Measurements from ENCODE around the gene PAK2. TPM values are rescaled to one million over a fixed set of nuclear protein-coding genes. Genes with fewer than 3 reads are reported as not detected.

Gene PAK2
- total RNA-seq, 1 donor from 2014 or later: 76.7 TPM

- DNase-seq (ENCODE audit: extremely low spot score, unreplicated experiment): no peak
Observed at GRCh38 chr3:196793246-196793645, 53.6 kb downstream of the PAK2 start.

DNA sequence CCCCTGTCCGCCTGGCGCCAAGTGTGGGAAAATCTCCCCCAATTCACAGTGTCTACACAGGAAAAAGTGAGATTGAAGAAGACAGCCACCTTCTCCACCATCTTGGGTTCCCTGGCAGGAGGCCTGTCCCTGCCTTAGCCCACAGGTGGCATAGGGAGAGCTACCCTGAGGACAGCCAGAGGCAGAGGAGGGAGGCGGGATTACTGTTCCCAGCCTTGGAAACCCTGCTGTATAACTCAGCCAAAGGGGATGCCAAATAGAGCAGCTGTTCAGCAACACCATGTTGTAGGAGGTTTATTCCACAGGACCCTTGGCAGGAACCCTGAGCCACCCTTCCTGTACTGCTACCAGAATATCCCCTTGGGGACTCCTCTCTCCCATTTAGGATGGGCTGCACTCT is 54.8 kb downstream of the PAK2 start:
- no peak for DNase-seq (ENCODE audit: extremely low spot score, unreplicated experiment)
- Mint-ChIP-seq H3K27me3 (ENCODE audit: unreplicated experiment) (no peaks in the 10 kb centered on the region), H3K4me1 (ENCODE audit: unreplicated experiment) (peaks cover 19% of the 10 kb centered on the region), H3K4me3 (ENCODE audit: unreplicated experiment) (no peak overlapping the region), H3K27ac (ENCODE audit: unreplicated experiment) (no peak overlapping the region), H3K9me3 (ENCODE audit: unreplicated experiment) (peaks cover 3% of the 10 kb centered on the region), H3K36me3 (ENCODE audit: unreplicated experiment) (peaks cover 13% of the 10 kb centered on the region)
- TF ChIP-seq CTCF (IDR thresholded peaks at IDR 0.05): no peak

More at GRCh38 chr3:196793246-196793645, 53.6 kb downstream of the PAK2 start:
- no peaks in the 10 kb centered on the region for H3K27me3 Mint-ChIP-seq (ENCODE audit: unreplicated experiment)
- H3K36me3 Mint-ChIP-seq (ENCODE audit: unreplicated experiment): peaks cover 15% of the 10 kb centered on the region
- peaks cover 19% of the 10 kb centered on the region for H3K4me1 Mint-ChIP-seq (ENCODE audit: unreplicated experiment)
- H3K9me3 Mint-ChIP-seq (ENCODE audit: unreplicated experiment): peaks cover 3% of the 10 kb centered on the region
- no peak overlapping the region for H3K4me3 Mint-ChIP-seq (ENCODE audit: unreplicated experiment)
- peak overlapping the region; percentile 52 for H3K27ac Mint-ChIP-seq (ENCODE audit: unreplicated experiment)
- TF ChIP-seq CTCF (IDR thresholded peaks at IDR 0.05): no peak

GRCh38 chr3:196796317-196796716 is 56.7 kb downstream of the PAK2 start:
- Mint-ChIP-seq H3K27ac (ENCODE audit: unreplicated experiment) (no peak overlapping the region), H3K4me1 (ENCODE audit: unreplicated experiment) (peaks cover 19% of the 10 kb centered on the region), H3K27me3 (ENCODE audit: unreplicated experiment) (no peaks in the 10 kb centered on the region), H3K36me3 (ENCODE audit: unreplicated experiment) (peaks cover 11% of the 10 kb centered on the region), H3K9me3 (ENCODE audit: unreplicated experiment) (peaks cover 3% of the 10 kb centered on the region), H3K4me3 (ENCODE audit: unreplicated experiment) (no peak overlapping the region)
- DNase-seq (ENCODE audit: extremely low spot score, unreplicated experiment): no peak
- TF ChIP-seq CTCF (IDR thresholded peaks at IDR 0.05): no peak

- DNase-seq (ENCODE audit: extremely low spot score, unreplicated experiment): no peak
- H3K4me3 Mint-ChIP-seq (ENCODE audit: unreplicated experiment): no peak overlapping the region
- H3K9me3 Mint-ChIP-seq (ENCODE audit: unreplicated experiment): no peaks in the 10 kb centered on the region
- no peak overlapping the region for H3K27ac Mint-ChIP-seq (ENCODE audit: unreplicated experiment)
- no peak for TF ChIP-seq CTCF (IDR thresholded peaks at IDR 0.05)
- H3K36me3 Mint-ChIP-seq (ENCODE audit: unreplicated experiment): peaks cover 13% of the 10 kb centered on the region
- no peaks in the 10 kb centered on the region for H3K4me1 Mint-ChIP-seq (ENCODE audit: unreplicated experiment)
- no peaks in the 10 kb centered on the region for H3K27me3 Mint-ChIP-seq (ENCODE audit: unreplicated experiment)
Observed at GRCh38 chr3:196800742-196801434, 61.2 kb downstream of the PAK2 start.

- no peak for DNase-seq (ENCODE audit: extremely low spot score, unreplicated experiment)
- H3K27me3 Mint-ChIP-seq (ENCODE audit: unreplicated experiment): no peaks in the 10 kb centered on the region
- no peak overlapping the region for H3K4me3 Mint-ChIP-seq (ENCODE audit: unreplicated experiment)
- H3K36me3 Mint-ChIP-seq (ENCODE audit: unreplicated experiment): peaks cover 30% of the 10 kb centered on the region
- TF ChIP-seq CTCF (IDR thresholded peaks at IDR 0.05): no peak
- H3K9me3 Mint-ChIP-seq (ENCODE audit: unreplicated experiment): no peaks in the 10 kb centered on the region
- no peaks in the 10 kb centered on the region for H3K4me1 Mint-ChIP-seq (ENCODE audit: unreplicated experiment)
- H3K27ac Mint-ChIP-seq (ENCODE audit: unreplicated experiment): no peak overlapping the region
Observed at GRCh38 chr3:196803891-196804468, 64.3 kb downstream of the PAK2 start.

Data from osteocyte (in vitro differentiated cells).